ENCODE measurements around the gene CAB39. TPM values are rescaled to one million over a fixed set of nuclear protein-coding genes. Genes with fewer than 3 reads are reported as not detected.

The CAB39 gene
- polyA plus RNA-seq, 3 donors: 33.1 to 53.8 (median 38.3) TPM

DNA sequence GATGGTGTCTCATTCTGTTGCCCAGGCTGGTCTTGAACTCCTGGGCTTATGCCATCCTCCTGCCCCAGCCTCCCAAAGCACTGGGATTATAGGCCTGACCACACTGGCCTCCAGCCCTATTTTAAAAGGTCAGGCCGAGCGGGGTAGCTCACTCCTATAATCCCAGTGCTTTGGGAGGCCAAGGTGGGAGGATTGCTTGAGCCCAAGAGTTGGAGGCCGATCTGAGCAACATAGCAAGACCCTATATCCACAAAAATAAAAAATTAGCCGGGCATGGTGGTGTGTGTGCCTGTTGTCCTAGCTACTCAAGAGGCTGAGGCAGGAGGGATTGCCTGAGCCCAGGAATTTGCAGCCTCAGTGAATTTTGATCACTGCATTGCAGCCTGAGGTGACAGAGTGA is 3.9 kb downstream of the CAB39 start:
- Histone ChIP-seq H2AFZ (ENCODE audit: insufficient read depth, low read depth, low read length, poor library complexity, severe bottlenecking) (no peak overlapping the region), H3K4me3 (replicated peaks in 1 of 3; ENCODE audit: low read depth in 2 of 3, low read length in 3 of 3) (no peak overlapping the region), H3K27ac (ENCODE audit: low read depth in 1 of 2, low read length in 2 of 2) (no peak overlapping the region), H3K4me1 (ENCODE audit: control insufficient read depth in 1 of 2, insufficient read depth in 2 of 2, low read length in 2 of 2) (peaks cover 41 to 73% of the 10 kb centered on the region in 2 donors), H3K36me3 (replicated peaks in 1 of 2; ENCODE audit: control insufficient read depth in 1 of 2, insufficient read depth in 2 of 2, low read length in 2 of 2) (peaks cover 3 to 19% of the 10 kb centered on the region in 2 donors), H3K4me2 (replicated peaks; ENCODE audit: extremely low read depth, low read length, poor library complexity, severe bottlenecking) (no peak overlapping the region), H3K9me3 (replicated peaks in 1 of 2; ENCODE audit: control insufficient read depth in 1 of 2, insufficient read depth in 1 of 2, low read length in 2 of 2) (no peaks in the 10 kb centered on the region), H3K9ac (ENCODE audit: insufficient read depth, low read length, poor library complexity, severe bottlenecking) (no peak overlapping the region), H3K79me2 (ENCODE audit: insufficient read depth, low read length) (peaks cover 97% of the 10 kb centered on the region), H4K20me1 (ENCODE audit: insufficient read depth, low read length) (peaks cover 85% of the 10 kb centered on the region), H3K27me3 (ENCODE audit: control insufficient read depth in 2 of 2, insufficient read depth in 2 of 2, low read length in 2 of 2) (no peaks in the 10 kb centered on the region)
- no peaks in the 10 kb centered on the region for H3K27me3 Mint-ChIP-seq (ENCODE audit: low read depth in 3 of 3)
- DNase-seq: no peak
- no peak overlapping the region for H3K4me3 Mint-ChIP-seq
- peaks cover 76% of the 10 kb centered on the region for H3K4me1 Mint-ChIP-seq
- peaks cover 22 to 24% of the 10 kb centered on the region in 2 donors for H3K36me3 Mint-ChIP-seq
- no peaks in the 10 kb centered on the region for H3K9me3 Mint-ChIP-seq
- WGBS (ENCODE audit: insufficient coverage): 100% methylated on average over 2 of the region's 4 CpGs
- TF ChIP-seq, protein P1, sequence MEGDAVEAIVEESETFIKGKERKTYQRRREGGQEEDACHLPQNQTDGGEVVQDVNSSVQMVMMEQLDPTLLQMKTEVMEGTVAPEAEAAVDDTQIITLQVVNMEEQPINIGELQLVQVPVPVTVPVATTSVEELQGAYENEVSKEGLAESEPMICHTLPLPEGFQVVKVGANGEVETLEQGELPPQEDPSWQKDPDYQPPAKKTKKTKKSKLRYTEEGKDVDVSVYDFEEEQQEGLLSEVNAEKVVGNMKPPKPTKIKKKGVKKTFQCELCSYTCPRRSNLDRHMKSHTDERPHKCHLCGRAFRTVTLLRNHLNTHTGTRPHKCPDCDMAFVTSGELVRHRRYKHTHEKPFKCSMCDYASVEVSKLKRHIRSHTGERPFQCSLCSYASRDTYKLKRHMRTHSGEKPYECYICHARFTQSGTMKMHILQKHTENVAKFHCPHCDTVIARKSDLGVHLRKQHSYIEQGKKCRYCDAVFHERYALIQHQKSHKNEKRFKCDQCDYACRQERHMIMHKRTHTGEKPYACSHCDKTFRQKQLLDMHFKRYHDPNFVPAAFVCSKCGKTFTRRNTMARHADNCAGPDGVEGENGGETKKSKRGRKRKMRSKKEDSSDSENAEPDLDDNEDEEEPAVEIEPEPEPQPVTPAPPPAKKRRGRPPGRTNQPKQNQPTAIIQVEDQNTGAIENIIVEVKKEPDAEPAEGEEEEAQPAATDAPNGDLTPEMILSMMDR (IDR thresholded peaks at IDR 0.05): no peak
- intact Hi-C loops (cut with micrococcal nuclease): no loop called here
- no peak overlapping the region for H3K27ac Mint-ChIP-seq

DNA sequence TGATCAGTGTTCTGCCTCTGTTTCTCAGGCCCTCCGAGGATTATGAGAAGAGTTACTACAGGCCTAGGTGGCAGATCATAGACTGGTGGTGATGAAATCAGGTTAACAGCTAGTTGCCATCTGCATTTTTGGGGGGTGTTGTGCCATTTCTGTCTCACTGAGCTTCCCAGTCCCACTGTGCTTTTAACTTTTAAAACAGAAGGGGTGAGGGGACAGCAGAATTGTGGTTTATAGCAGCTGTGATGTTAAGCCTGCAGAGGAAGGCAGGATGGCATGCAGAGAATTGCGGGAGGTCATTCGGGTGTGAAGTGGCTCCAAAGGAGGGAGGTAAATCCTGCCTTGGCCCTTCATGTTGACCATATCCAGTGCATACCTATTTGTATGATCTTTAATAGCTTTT is 5.0 kb downstream of the CAB39 start:
- Mint-ChIP-seq H3K4me1 (peaks cover 75% of the 10 kb centered on the region), H3K9me3 (no peaks in the 10 kb centered on the region), H3K27me3 (ENCODE audit: low read depth in 3 of 3) (no peaks in the 10 kb centered on the region), H3K36me3 (peaks cover 30 to 31% of the 10 kb centered on the region in 2 donors), H3K27ac (peak overlapping the region in 5 of 7 donors; percentile 12 to 62 (median 51)), H3K4me3 (no peak overlapping the region)
- Histone ChIP-seq H2AFZ (ENCODE audit: insufficient read depth, low read depth, low read length, poor library complexity, severe bottlenecking) (no peak overlapping the region), H4K20me1 (ENCODE audit: insufficient read depth, low read length) (peaks cover 95% of the 10 kb centered on the region), H3K27ac (ENCODE audit: low read depth in 1 of 2, low read length in 2 of 2) (peak overlapping the region in 1 of 2 donors; percentile 49), H3K9ac (ENCODE audit: insufficient read depth, low read length, poor library complexity, severe bottlenecking) (no peak overlapping the region), H3K4me2 (replicated peaks; ENCODE audit: extremely low read depth, low read length, poor library complexity, severe bottlenecking) (peak overlapping the region; percentile 8), H3K4me3 (replicated peaks in 1 of 3; ENCODE audit: low read depth in 2 of 3, low read length in 3 of 3) (no peak overlapping the region), H3K36me3 (replicated peaks in 1 of 2; ENCODE audit: control insufficient read depth in 1 of 2, insufficient read depth in 2 of 2, low read length in 2 of 2) (peaks cover 3 to 29% of the 10 kb centered on the region in 2 donors), H3K4me1 (ENCODE audit: control insufficient read depth in 1 of 2, insufficient read depth in 2 of 2, low read length in 2 of 2) (peaks cover 38 to 71% of the 10 kb centered on the region in 2 donors), H3K79me2 (ENCODE audit: insufficient read depth, low read length) (peaks cover 100% of the 10 kb centered on the region), H3K27me3 (ENCODE audit: control insufficient read depth in 2 of 2, insufficient read depth in 2 of 2, low read length in 2 of 2) (no peaks in the 10 kb centered on the region), H3K9me3 (replicated peaks in 1 of 2; ENCODE audit: control insufficient read depth in 1 of 2, insufficient read depth in 1 of 2, low read length in 2 of 2) (no peaks in the 10 kb centered on the region)
- TF ChIP-seq, protein P1 (IDR thresholded peaks at IDR 0.05): no peak
- 38% methylated on average over 1 of the region's 3 CpGs for WGBS (ENCODE audit: insufficient coverage)
- no peak for DNase-seq
- intact Hi-C loops (cut with micrococcal nuclease): no loop called here
